GM10847 (cell line): ENCODE measurements around the gene SCO1.

ENCODE experiments used
- POLR2A ChIP-seq: IDR thresholded peaks from 2 replicates; pipeline ENCODE4 v1.6.1; 2011; ENCODE audit not compliant: insufficient read length; ENCODE audit errors: extremely low read depth

Gene SCO1

DNA sequence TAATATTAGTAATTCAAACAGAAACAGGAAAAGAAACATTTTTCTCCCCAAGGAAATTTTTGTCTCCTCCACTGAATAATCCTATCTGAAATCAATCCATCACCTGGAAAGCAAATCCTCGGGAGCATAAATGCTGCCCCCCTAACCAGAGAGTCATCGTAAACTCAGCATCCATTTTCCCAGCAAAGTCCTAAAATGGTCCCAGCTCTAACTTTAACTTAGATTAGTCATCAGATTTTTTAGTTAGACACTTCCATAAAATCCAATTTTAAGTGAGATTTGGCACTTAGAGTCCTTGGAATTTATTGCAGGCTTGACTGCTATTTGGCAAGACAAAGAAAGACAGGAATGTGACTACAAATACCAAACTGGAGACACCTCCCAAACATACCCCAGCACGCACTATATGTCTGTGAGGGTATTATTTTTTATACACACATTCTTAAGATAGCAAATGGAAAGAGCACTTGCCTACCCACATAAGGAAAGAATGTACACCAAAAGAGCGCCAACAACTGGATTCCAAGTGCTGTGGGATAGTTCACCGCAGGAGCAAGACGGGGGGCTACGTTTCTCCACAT is 15.4 kb downstream of the SCO1 start:
- TF ChIP-seq POLR2A, result no peak

DNA sequence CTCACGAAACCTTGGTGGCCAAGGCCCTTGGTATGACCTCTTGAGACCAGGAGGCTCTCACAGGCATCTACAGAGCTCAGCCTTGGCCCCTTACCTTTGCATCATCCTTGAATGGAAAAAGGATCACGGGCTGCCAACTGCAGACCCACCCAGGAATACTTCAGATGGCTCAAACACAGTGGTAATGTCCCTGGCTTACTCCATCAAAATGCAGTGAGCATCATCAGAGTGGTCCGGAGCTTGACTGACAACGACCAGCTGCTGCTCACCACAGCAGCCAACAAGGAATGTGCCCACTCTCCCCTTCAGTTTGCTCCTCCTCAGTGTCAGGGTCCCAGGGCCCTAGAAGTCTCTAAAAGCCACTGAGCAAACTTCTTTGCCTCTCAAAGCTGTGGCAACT is 22.6 kb downstream of the SCO1 start:
- no peak for TF ChIP-seq POLR2A

DNA sequence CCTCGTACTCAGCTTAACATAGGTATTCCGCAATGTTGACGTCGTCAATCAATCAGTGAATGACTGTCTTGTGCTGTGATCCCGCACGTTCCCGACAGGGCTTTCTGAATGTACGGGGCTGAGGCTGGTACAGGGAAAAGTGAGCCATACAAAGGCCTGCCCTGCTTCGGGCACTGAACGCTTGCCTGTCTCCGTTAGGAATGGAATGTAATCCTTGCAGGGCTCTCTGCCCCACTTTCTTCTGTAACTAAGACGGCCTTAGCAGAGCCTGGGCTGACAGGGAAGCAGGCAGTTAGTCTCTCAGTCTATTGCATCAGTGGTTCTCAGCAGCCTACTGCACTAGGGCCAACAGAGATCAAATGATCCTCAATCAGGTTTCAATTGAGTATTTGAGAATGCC is 24.0 kb downstream of the SCO1 start:
- no peak for TF ChIP-seq POLR2A

DNA sequence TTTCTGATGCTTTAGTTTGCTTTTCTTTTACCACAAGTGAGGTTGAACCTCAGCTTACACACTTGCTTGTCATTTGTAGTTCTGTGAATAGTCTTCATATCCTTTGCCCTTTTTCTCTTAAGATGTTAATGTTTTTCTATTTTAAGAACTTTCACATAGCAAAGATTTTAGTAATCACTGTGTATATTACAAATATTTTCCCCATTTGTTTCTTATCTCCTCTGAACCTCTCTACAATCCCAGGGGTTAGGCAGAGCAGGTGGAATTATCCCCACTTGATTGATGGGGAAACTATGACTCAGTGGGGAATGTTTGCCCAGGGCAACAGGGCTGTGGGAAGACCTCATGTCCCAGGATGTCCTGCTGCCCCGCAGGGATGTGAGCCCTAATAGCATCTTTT is 28.6 kb downstream of the SCO1 start:
- no peak for TF ChIP-seq POLR2A

DNA sequence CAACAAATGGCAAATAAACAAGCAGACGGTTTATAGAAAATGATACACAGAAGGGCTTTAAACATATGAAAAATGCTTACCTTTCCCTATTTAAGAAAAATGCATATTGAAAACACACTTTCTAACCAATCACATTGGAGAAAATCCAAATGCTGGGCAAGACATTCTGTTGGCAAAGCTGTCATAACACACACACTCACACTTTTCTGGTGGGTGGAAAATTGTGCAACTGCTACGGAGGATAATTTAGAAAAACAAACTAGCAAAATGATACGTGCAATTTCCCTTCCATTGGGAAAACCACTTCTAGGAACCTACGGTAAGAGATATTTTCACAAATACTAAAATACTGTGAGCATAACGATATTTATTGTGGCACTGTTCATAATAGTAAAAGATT is 30.4 kb downstream of the SCO1 start:
- no peak for TF ChIP-seq POLR2A

DNA sequence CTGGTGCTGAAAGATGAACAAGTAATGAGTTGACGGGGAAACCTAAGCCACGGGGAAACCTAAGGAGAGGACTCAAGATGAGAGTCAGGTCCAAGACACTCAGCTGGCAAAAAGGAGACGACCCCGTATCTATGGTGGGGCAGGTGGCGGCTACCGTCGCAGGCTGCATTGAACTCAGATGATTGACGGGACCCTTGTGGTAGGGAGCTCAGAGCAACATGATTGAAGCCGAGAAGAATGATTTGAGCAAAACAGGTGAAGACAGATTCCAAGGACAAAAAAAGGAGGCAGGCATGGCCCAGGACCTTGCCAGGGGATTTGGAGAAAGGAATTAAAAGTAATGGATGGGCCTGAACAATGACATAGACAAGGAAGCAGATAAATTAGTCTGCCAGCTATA is 32.8 kb downstream of the SCO1 start:
- TF ChIP-seq POLR2A, result no peak

DNA sequence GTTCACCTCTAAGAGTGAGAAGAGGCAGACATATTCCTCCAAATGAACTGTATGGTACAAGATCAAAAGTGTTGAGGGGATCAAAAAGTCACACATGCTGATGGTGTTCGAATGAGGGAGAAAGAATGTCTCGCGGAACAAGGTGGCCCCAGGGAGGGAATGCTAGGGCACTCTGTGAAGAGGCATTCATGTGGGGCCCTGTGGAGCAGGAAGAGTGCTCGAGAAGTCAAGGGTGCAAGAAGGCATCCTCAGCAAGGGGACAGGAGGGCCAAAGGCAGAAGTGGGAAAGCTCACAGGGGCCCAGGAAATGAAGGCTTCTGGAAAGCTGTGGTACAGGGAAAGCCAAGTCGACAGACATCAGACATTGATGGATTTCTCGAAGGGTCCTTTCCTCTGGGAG is 34.1 kb downstream of the SCO1 start:
- TF ChIP-seq POLR2A, result no peak

DNA sequence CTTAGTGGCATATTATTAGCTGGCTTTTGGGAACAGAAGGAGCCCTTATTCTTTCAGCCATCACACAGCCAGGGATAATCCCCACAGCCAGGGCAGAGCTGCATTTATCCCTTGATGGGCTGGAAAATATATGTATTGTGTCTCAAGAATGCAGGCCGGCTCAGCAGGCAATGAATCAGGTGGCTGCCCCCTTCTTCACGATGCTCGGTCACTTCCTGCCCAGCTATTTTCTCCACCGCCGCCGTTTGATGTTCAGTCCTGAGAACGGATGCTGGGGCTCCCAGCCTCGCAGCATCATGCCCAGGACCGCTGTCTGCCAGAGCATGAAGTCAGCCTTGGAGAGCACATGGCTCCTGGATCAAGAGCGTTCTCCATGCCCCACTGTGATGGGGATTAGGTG is 35.9 kb downstream of the SCO1 start:
- TF ChIP-seq POLR2A, result no peak

DNA sequence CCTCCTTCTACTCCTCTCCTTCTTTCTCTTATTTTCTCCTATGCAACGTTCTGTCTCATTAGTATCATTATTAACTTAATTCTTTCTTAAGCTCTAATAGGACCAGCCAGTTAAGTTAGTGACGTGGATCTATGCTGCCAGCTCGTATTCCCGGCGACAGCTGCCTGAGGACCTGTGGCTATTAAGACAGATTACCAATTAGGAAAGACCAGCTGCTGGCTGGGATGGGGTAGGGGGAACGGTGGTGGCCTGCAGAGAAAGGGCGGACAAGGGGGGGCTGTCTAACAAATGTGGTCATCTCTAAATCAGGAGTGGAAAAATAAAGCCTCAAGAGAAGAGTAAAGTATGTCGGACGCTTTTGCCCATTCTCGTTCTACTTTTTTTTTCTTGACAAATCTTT is 39.5 kb downstream of the SCO1 start:
- TF ChIP-seq POLR2A, result no peak

DNA sequence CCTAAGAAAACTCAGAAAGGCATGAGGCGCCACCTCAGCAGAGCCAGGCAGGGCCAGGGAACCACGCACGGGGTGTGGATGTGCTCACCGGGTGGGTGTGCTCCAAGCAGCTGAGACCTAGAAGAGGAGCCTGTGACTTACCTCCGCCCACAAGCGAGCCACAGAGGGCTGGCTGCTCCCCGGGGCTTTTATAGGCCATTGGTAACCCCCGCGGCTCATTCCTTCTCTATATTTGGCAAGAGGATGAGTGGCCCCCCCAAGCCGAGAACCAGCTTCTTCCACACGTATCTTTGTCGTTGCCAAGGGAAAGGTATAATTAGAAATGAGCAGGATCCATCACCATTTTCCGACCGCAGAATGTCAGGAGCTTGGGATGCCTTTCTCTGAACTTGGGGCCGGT is 40.2 kb downstream of the SCO1 start, which contains the start of gene MYH3:
Gene MYH3 (minus strand): TSS at position 162 of the 400 bp plus-strand sequence. CDS start 2,245 bp downstream, outside the sequence.
- no peak for TF ChIP-seq POLR2A

DNA sequence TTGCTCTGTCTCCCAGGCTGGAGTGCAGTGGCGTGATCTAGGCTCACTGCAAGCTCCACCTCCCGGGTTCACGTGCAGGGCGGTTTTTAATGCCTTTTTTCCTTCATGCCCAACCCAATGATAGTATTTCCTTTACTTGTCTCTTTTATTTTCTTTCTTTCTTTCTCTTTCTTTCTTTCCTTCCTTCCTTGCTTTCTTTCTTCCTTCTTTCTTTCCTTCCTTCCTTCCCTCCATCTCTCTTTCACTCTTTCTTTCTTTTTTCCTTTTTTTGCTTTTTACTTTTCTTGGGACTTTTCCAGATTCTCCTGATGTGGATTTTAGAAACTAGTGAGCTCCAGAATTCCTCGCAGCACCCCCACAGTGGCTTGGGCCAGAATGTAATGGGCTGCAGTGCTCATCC is 43.3 kb downstream of the SCO1 start:
- no peak for TF ChIP-seq POLR2A

DNA sequence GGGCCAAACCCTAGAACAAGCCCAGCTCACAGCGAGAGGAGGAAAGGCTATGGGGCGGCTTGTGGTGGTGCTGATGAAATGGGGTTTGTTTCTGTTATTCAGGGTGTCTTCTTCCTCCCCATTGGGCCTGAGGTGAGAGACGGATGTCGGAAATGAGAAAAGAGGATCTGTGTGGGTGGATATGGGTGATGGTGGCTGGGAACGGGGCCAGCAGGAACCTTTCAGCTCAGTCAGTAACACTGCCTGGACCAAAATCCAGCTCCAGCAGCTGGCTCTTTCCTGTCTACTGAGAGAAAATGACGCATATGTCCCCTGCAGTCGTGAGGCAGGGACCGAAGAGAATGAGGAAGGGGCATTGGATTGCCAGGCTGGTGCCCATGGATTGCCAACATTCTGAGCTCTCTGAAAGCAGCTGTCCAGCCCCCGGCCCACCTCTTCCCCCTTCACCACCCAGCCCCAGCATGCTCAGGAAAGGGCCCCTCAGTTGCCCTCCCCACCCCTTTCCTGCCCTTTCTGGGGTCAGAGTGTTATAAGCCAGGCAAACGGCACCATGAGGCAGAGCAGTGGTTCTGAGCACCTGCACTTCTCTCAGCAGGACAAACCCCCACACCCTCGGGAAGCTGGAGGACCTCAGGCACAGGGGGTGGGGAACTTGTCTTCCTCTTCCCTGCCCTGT is 44.2 kb downstream of the SCO1 start:
- no peak for TF ChIP-seq POLR2A

DNA sequence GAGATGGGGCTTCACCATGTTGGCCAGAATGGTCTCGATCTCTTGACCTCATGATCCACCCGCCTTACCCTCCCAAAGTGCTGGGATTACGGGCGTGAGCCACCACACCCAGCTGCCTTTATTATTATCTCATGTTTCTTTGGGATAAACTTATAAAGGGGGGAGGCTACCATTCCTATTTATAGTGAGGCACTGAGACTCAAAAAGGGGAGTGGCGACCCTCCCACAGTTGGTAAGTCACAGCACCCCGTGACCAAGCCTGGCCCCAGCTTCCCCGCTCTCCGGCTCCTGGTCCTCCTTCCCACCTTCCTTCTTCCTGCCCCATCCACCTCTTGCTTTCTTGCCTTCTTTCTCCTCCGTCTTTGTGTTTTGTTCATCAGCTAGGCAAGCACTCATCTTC is 45.4 kb downstream of the SCO1 start:
- TF ChIP-seq POLR2A, result no peak

DNA sequence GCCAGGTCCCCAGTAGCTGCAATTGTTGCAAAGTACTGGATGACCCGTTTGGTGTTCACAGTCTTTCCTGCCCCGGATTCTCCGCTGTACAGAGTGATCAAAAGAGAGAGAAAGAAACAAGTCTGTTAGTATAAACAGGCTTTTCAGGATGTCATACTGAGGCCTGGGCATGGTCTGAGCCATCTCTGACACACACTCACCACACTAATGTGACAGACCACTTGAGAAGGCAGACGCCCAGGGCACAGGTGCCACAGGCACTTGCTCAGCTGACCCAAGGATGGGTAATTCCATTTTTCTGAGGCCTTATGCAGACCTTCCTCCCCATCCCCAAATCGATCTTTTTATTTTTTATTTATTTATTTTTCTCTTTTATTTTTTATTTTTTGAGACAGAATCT is 47.7 kb downstream of the SCO1 start:
- TF ChIP-seq POLR2A, result no peak

DNA sequence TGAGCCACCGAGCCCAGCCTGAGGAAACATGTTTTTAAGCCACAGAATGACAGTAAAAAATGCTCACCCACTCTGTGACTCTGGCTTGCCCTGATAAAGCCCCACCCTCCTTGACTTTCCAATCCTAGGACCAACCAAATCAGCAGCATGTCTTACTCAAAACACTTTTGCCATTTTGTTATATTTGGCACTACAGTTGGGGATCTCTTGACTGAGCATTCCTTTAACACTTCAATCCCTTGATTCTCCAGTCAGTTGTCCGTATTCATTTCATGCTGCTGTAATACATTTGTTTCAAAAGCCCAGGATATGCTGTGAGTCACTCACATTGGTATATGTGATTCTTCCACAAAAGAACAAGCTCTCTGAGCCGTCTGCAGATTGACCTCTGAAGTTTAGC is 48.4 kb downstream of the SCO1 start:
- no peak for TF ChIP-seq POLR2A

DNA sequence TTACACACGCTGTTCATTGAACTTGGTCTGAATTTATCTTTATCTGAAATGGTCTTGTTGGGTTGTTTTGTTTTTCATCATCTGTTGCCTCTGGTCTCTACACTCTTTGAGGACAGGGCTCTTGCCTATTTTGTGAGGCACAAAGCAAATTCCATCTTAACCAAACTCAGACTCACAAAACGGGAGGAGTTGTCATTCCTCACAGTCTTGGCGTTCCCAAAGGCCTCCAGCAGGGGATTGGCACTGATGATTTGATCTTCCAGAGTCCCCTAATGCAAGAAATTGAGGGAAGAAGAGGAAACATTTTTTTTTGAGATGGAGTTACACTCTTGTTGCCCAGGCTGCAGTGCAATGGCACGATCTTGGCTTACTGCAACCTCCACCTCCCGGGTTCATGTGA is 49.0 kb downstream of the SCO1 start:
- TF ChIP-seq POLR2A, result no peak

DNA sequence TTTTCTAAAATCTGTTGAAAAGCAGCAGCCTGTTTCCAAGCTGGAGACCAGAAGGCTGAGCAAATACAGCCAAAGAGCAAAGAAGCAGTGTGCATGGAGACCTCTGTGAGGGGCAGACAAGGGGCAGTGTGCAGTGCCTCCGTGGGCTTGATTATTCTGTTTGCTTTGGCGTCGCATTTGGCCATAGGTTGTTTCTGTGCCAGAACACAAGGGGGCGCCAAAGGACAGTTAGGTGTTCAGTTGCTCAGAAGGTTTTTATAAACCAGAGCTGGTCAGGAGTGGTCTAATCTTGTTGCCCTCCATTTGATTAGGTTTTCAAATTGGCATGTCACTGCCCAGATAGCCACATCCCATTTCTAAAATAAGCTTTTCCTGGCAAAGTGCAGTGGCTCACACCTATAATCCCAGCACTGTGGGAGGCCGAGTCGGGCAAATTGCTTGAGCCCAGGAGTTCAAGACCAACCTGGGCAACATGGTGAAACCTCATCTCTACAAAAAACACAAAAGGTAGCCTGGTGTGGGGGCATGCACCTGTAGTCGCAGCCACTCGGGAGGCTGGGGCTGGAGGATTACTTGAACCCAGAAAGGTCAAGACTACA is 50.8 kb downstream of the SCO1 start:
- TF ChIP-seq POLR2A, result no peak
